CD14-positive monocyte (primary cell): ENCODE measurements around the gene HPSE2. TPM values are rescaled to one million over a fixed set of nuclear protein-coding genes. Genes with fewer than 3 reads are reported as not detected.

ENCODE experiments used
- DNase-seq, 3 donors: peaks; one replicate each; pipeline ENCODE4 v3.0.0-alpha.2; 2011 to 2022
- H2AFZ ChIP-seq: 2 replicates; pipeline ENCODE4 v1.6.0; 2012; ENCODE audit warnings: mild to moderate bottlenecking, low read depth, low read length, inconsistent platforms; ENCODE audit not compliant: insufficient read depth, poor library complexity, severe bottlenecking
- H3K27ac ChIP-seq, 2 donors: 1 replicate in 1 of 2; 2 replicates in 1 of 2; pipeline ENCODE4 v1.5.1; 2012 to 2013; ENCODE audit warnings: low read length in 2 of 2, control low read depth in 1 of 2, inconsistent platforms in 1 of 2, low read depth in 1 of 2, mild to moderate bottlenecking in 1 of 2
- H3K27me3 ChIP-seq, 2 donors: one replicate each; pipeline versions ENCODE4 v1.6.0 to v1.6.1; 2011 to 2013; ENCODE audit warnings: low read length in 2 of 2; ENCODE audit not compliant: control insufficient read depth in 2 of 2, insufficient read depth in 2 of 2
- H3K36me3 ChIP-seq, 2 donors: replicated peaks in 1 of 2; 1 replicate in 1 of 2; 2 replicates in 1 of 2; pipeline versions ENCODE4 v1.5.1 to v1.6.1; 2012 to 2013; ENCODE audit warnings: low read length in 2 of 2, control low read depth in 1 of 2, inconsistent platforms in 1 of 2, mild to moderate bottlenecking in 1 of 2; ENCODE audit not compliant: insufficient read depth in 2 of 2, control insufficient read depth in 1 of 2
- H3K4me1 ChIP-seq, 2 donors: 1 replicate in 1 of 2; 2 replicates in 1 of 2; pipeline versions ENCODE4 v1.5.1 to v1.6.1; 2012 to 2013; ENCODE audit warnings: low read length in 2 of 2, control low read depth in 1 of 2, inconsistent platforms in 1 of 2, mild to moderate bottlenecking in 1 of 2, moderate library complexity in 1 of 2; ENCODE audit not compliant: insufficient read depth in 2 of 2, control insufficient read depth in 1 of 2
- H3K4me2 ChIP-seq: replicated peaks from 2 replicates; pipeline ENCODE3; 2012; ENCODE audit warnings: low read length, moderate library complexity, mild to moderate bottlenecking; ENCODE audit not compliant: poor library complexity, severe bottlenecking; ENCODE audit errors: extremely low read depth
- H3K4me3 ChIP-seq, 3 experiments: fragments of 200-600 bp in 1 of 3; sonication (generic) in 1 of 3; replicated peaks in 1 of 3; 1 replicate in 2 of 3; 2 replicates in 1 of 3; pipeline ENCODE4 v1.5.1; 2011 to 2013; ENCODE audit warnings: low read length in 3 of 3, mild to moderate bottlenecking in 3 of 3, control low read depth in 2 of 3, low read depth in 2 of 3, inconsistent platforms in 1 of 3, moderate library complexity in 1 of 3
- H3K79me2 ChIP-seq: 2 replicates; pipeline ENCODE4 v1.6.0; 2012; ENCODE audit warnings: mild to moderate bottlenecking, control low read depth, inconsistent platforms, low read length, moderate library complexity; ENCODE audit not compliant: insufficient read depth
- H3K9ac ChIP-seq: 2 replicates; pipeline ENCODE4 v1.6.0; 2017; ENCODE audit warnings: low read length, mild to moderate bottlenecking; ENCODE audit not compliant: insufficient read depth, poor library complexity, severe bottlenecking
- H3K9me3 ChIP-seq, 2 donors: replicated peaks in 1 of 2; 1 replicate in 1 of 2; 2 replicates in 1 of 2; pipeline versions ENCODE4 v1.5.1 to v1.6.1; 2012 to 2013; ENCODE audit warnings: low read length in 2 of 2, control low read depth in 1 of 2; ENCODE audit not compliant: control insufficient read depth in 1 of 2, insufficient read depth in 1 of 2
- H4K20me1 ChIP-seq: 2 replicates; pipeline ENCODE4 v1.6.0; 2012; ENCODE audit warnings: mild to moderate bottlenecking, low read length, control low read depth, moderate library complexity; ENCODE audit not compliant: insufficient read depth
- H3K27ac Mint-ChIP-seq, 7 donors: one replicate each; pipeline ENCODE4 v1.8.0; 2020; ENCODE audit warnings: mild to moderate bottlenecking in 7 of 7, mixed read lengths in 7 of 7, moderate library complexity in 6 of 7, inconsistent platforms in 2 of 7
- H3K27me3 Mint-ChIP-seq, 3 donors: one replicate each; pipeline ENCODE4 v1.8.0; 2021 to 2022; ENCODE audit warnings: low read depth in 3 of 3, mild to moderate bottlenecking in 3 of 3, mixed read lengths in 3 of 3, moderate library complexity in 3 of 3, inconsistent platforms in 1 of 3
- H3K36me3 Mint-ChIP-seq, 2 donors: one replicate each; pipeline ENCODE4 v1.8.0; 2020; ENCODE audit warnings: mixed read lengths in 2 of 2, inconsistent platforms in 1 of 2, mild to moderate bottlenecking in 1 of 2
- H3K4me1 Mint-ChIP-seq: one replicate; pipeline ENCODE4 v1.8.0; 2020; ENCODE audit warnings: mild to moderate bottlenecking, mixed read lengths
- H3K4me3 Mint-ChIP-seq, 2 donors: one replicate each; pipeline ENCODE4 v1.8.0; 2020; ENCODE audit warnings: mild to moderate bottlenecking in 2 of 2, mixed read lengths in 2 of 2, moderate library complexity in 1 of 2
- H3K9me3 Mint-ChIP-seq, 7 donors: one replicate each; pipeline ENCODE4 v1.8.0; 2020 to 2022; ENCODE audit warnings: mixed read lengths in 7 of 7, mild to moderate bottlenecking in 6 of 7, moderate library complexity in 6 of 7, inconsistent platforms in 2 of 7
- CTCF ChIP-seq: fragments of 200-600 bp; IDR thresholded peaks from one replicate; pipeline ENCODE4 v1.8.0; 2022; ENCODE audit warnings: antibody characterized with exemption, mild to moderate bottlenecking
- WGBS: methylation state at CpG from one replicate; pipeline ENCODE4 v1.1.5; 2013; ENCODE audit warnings: missing lambda C conversion rate; ENCODE audit not compliant: insufficient coverage; 5-methylcytosine and 5-hydroxymethylcytosine counted together
- intact Hi-C, 2 donors: fragments of 100-400 bp; cut with micrococcal nuclease; formaldehyde crosslinking; loops; one replicate each; pipeline versions ENCODE4 v1.15.0 to v1.15.1; 2023
- polyA plus RNA-seq, 3 donors: library from polyadenylated mRNA; depleted of rRNA in 1 of 3; unstranded in 2 of 3; stranded (reverse) in 1 of 3; fragments of 300-500 nt in 2 of 3; fragments of >200 nt in 1 of 3; fragmentation: Illumina TruSeq in 2 of 3; gene quantifications; 1 replicate in 2 of 3; 2 replicates in 1 of 3; pipeline ENCODE4 v1.2.3, GENCODE V29; 2012 to 2021

HPSE2 gene
- polyA plus RNA-seq, 3 donors = not detected

DNA sequence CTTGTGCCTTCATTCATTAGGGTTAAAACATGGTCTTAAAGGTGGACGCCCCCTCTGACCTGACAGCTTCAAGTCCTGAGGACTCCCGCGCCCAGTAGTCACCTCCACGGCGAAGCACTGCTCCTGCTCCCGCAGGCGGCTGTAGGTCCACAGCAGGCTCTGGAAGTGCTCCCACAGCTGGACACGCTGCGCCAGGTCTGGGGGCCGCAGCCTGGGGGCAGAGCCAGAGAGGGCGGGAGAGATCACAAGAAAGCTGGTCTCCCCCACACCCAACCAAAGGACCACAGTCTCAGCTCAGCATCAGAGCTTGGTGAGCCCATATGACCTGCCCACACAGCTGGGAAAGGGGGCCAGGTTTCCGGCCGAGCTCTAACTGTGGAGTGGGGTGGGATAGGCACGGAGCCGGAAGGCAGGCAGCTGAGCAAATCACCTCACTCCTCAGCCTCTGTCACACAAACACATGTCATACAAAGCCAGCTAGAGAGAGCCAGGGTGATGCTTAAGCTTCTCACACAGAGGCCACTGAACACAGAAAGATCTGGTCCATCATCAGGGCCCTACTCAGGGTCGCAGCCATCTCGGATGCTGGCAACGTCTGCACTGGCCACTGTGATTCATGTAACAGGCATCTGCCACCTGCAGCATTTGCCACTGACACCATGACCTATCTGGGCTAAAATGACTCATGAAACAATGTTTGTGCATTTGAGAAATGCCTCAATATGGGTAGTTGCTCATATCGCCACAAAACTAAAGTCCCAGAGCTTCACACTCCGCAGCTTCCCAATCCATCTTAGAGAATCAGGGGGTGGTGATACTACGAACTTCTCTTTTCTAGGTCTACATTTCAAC is 801.5 kb downstream of the HPSE2 start:
- Histone ChIP-seq H2AFZ (no peak overlapping the region), H4K20me1 (peaks cover 42% of the 10 kb centered on the region), H3K4me2 (no peak overlapping the region), H3K36me3 (peaks cover 79 to 100% of the 10 kb centered on the region in 2 donors), H3K4me3 (no peak overlapping the region), H3K9ac (no peak overlapping the region), H3K79me2 (peaks cover 1% of the 10 kb centered on the region), H3K27me3 (no peaks in the 10 kb centered on the region), H3K4me1 (no peaks in the 10 kb centered on the region), H3K9me3 (peaks cover 0 to 6% of the 10 kb centered on the region in 2 donors), H3K27ac (no peak overlapping the region)
- H3K27ac Mint-ChIP-seq = peak overlapping the region in 1 of 7 donors; percentile 30
- H3K4me3 Mint-ChIP-seq = no peak overlapping the region
- peaks cover 85 to 95% of the 10 kb centered on the region in 2 donors for H3K36me3 Mint-ChIP-seq
- no peaks in the 10 kb centered on the region for H3K4me1 Mint-ChIP-seq
- H3K27me3 Mint-ChIP-seq = no peaks in the 10 kb centered on the region
- intact Hi-C loops = no loop called here
- TF ChIP-seq CTCF = no peak
- 98% methylated on average over 16 of the region's 21 CpGs for WGBS
- H3K9me3 Mint-ChIP-seq = peaks cover 2 to 11% (median 3%) of the 10 kb centered on the region in 7 donors
- no peak for DNase-seq

DNA sequence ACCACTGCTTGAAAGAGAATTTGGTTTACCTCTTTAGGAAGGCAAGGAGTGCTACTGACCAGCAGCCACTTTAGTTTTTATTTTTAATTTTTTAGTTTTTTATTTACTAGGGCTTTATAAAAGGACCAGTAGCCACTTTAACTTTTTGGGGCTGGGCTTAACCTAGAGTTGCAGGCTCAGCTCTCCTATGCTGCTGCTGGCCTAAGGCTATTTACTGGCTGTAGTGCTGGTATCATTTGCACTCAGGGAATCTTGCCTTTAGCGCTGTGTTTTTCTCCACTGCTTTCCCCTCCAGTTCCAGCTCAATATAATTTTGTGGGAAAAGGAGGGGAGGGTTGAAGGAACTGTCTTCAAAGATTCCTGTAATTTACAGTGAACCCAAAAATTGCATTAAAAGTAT is 802.3 kb downstream of the HPSE2 start:
- H3K36me3 Mint-ChIP-seq = peaks cover 83 to 94% of the 10 kb centered on the region in 2 donors
- H3K27ac Mint-ChIP-seq = no peak overlapping the region
- H3K4me3 ChIP-seq = no peak overlapping the region
- no peaks in the 10 kb centered on the region for H3K4me1 ChIP-seq
- peaks cover 77 to 96% of the 10 kb centered on the region in 2 donors for H3K36me3 ChIP-seq
- peaks cover 2 to 11% (median 3%) of the 10 kb centered on the region in 7 donors for H3K9me3 Mint-ChIP-seq
- no peak overlapping the region for H3K4me3 Mint-ChIP-seq
- H3K9me3 ChIP-seq = peaks cover 0 to 6% of the 10 kb centered on the region in 2 donors
- no peak overlapping the region for H2AFZ ChIP-seq
- no CpG with 5 or more reads among the region's 1 CpG for WGBS
- H3K4me1 Mint-ChIP-seq = no peaks in the 10 kb centered on the region
- H3K27me3 Mint-ChIP-seq = no peaks in the 10 kb centered on the region
- H3K27ac ChIP-seq = no peak overlapping the region
- no peak for TF ChIP-seq CTCF
- H3K4me2 ChIP-seq = no peak overlapping the region
- H4K20me1 ChIP-seq = peaks cover 35% of the 10 kb centered on the region
- H3K9ac ChIP-seq = no peak overlapping the region
- H3K27me3 ChIP-seq = no peaks in the 10 kb centered on the region
- no peak for DNase-seq
- intact Hi-C loops = no loop called here
- no peaks in the 10 kb centered on the region for H3K79me2 ChIP-seq
